ENCODE data around the gene HBG1. TPM values are rescaled to one million over a fixed set of nuclear protein-coding genes. Genes with fewer than 3 reads are reported as not detected.

The HBG1 gene
- total and polyA plus RNA-seq, 5 donors: not detected

- DNase-seq (no peak), ATAC-seq (no peak)
- WGBS: 71% methylated on average over 6 of the region's 6 CpGs
Measured at GRCh38 chr11:5224538-5225479, 24.8 kb downstream of the HBG1 start.

GRCh38 chr11:5223686-5224085, 26.0 kb downstream of the HBG1 start:
- intact Hi-C loops (cut with DNase I): no loop called here
- H3K9me3 ChIP-seq (ENCODE audit: control insufficient read depth, low read length): no peaks in the 10 kb centered on the region
- ATAC-seq (no peak), DNase-seq (no peak)
- no peak overlapping the region for H3K27ac ChIP-seq (ENCODE audit: low read length)
- H3K4me3 ChIP-seq (ENCODE audit: low read length): no peak overlapping the region
- no peaks in the 10 kb centered on the region for H3K27me3 ChIP-seq (ENCODE audit: control insufficient read depth, insufficient read depth)
- no peaks in the 10 kb centered on the region for H3K4me1 ChIP-seq (ENCODE audit: control insufficient read depth, insufficient read depth, low read length)
- 63% methylated on average over 1 of the region's 1 CpG for WGBS

More at GRCh38 chr11:5224538-5225479, 24.8 kb downstream of the HBG1 start:
- intact Hi-C loops (cut with DNase I): no loop called here
- no peak overlapping the region for H3K4me3 ChIP-seq (ENCODE audit: low read length)
- H3K4me1 ChIP-seq (ENCODE audit: control insufficient read depth, insufficient read depth, low read length): no peaks in the 10 kb centered on the region
- no peaks in the 10 kb centered on the region for H3K9me3 ChIP-seq (ENCODE audit: control insufficient read depth, low read length)
- no peaks in the 10 kb centered on the region for H3K27me3 ChIP-seq (ENCODE audit: control insufficient read depth, insufficient read depth)
- no peak overlapping the region for H3K27ac ChIP-seq (ENCODE audit: low read length)

GRCh38 chr11:5223146-5223545, 26.5 kb downstream of the HBG1 start:
- intact Hi-C loops (cut with DNase I): no loop called here
- DNase-seq: no peak
- H3K4me3 ChIP-seq (ENCODE audit: low read length): no peak overlapping the region
- no peaks in the 10 kb centered on the region for H3K27me3 ChIP-seq (ENCODE audit: control insufficient read depth, insufficient read depth)
- H3K4me1 ChIP-seq (ENCODE audit: control insufficient read depth, insufficient read depth, low read length): no peaks in the 10 kb centered on the region
- ATAC-seq: no peak
- no peak overlapping the region for H3K27ac ChIP-seq (ENCODE audit: low read length)
- H3K9me3 ChIP-seq (ENCODE audit: control insufficient read depth, low read length): no peaks in the 10 kb centered on the region
- 88% methylated on average over 6 of the region's 6 CpGs for WGBS

GRCh38 chr11:5210376-5210885, 39.2 kb downstream of the HBG1 start:
- Histone ChIP-seq H3K4me3 (ENCODE audit: low read length) (no peak overlapping the region), H3K27ac (ENCODE audit: low read length) (no peak overlapping the region), H3K9me3 (ENCODE audit: control insufficient read depth, low read length) (no peaks in the 10 kb centered on the region), H3K4me1 (ENCODE audit: control insufficient read depth, insufficient read depth, low read length) (no peaks in the 10 kb centered on the region), H3K27me3 (ENCODE audit: control insufficient read depth, insufficient read depth) (no peaks in the 10 kb centered on the region)
- 59% methylated on average over 7 of the region's 7 CpGs for WGBS
- intact Hi-C loops (cut with DNase I): no loop called here
- ATAC-seq (no peak), DNase-seq (no peak)

- 22% methylated on average over 1 of the region's 1 CpG for WGBS
- Histone ChIP-seq H3K27me3 (ENCODE audit: control insufficient read depth, insufficient read depth) (no peaks in the 10 kb centered on the region), H3K27ac (ENCODE audit: low read length) (no peak overlapping the region), H3K4me3 (ENCODE audit: low read length) (no peak overlapping the region), H3K4me1 (ENCODE audit: control insufficient read depth, insufficient read depth, low read length) (no peaks in the 10 kb centered on the region), H3K9me3 (ENCODE audit: control insufficient read depth, low read length) (no peaks in the 10 kb centered on the region)
- DNase-seq: no peak
- intact Hi-C loops (cut with DNase I): loop anchor here in 1 of 4 donors (2.0 kb wide), 1 partner anchor 176 kb away; no protein-coding TSS in a partner anchor
- ATAC-seq: no peak
Measured at GRCh38 chr11:5204787-5205186, 44.9 kb downstream of the HBG1 start.

- Histone ChIP-seq H3K4me1 (ENCODE audit: control insufficient read depth, insufficient read depth, low read length) (no peaks in the 10 kb centered on the region), H3K27ac (ENCODE audit: low read length) (no peak overlapping the region), H3K9me3 (ENCODE audit: control insufficient read depth, low read length) (no peaks in the 10 kb centered on the region), H3K27me3 (ENCODE audit: control insufficient read depth, insufficient read depth) (no peaks in the 10 kb centered on the region), H3K4me3 (ENCODE audit: low read length) (no peak overlapping the region)
- DNase-seq (no peak), ATAC-seq (no peak)
- 73% methylated on average over 2 of the region's 2 CpGs for WGBS
- intact Hi-C loops (cut with DNase I): no loop called here
Measured at GRCh38 chr11:5203366-5203765, 46.3 kb downstream of the HBG1 start.

- no peak for DNase-seq
- WGBS: 68% methylated on average over 1 of the region's 1 CpG
- no peak within 1 kb of the TSS for H3K27ac ChIP-seq (ENCODE audit: low read length)
- H3K27me3 ChIP-seq (ENCODE audit: control insufficient read depth, insufficient read depth): no peaks in the 10 kb centered on the region
- no peaks in the 10 kb centered on the region for H3K9me3 ChIP-seq (ENCODE audit: control insufficient read depth, low read length)
- H3K4me3 ChIP-seq (ENCODE audit: low read length): no peak within 1 kb of the TSS
- no peak for ATAC-seq
- no peaks in the 10 kb centered on the region for H3K4me1 ChIP-seq (ENCODE audit: control insufficient read depth, insufficient read depth, low read length)
- intact Hi-C loops (cut with DNase I): no loop called here
Measured at GRCh38 chr11:5200582-5200981, 49.1 kb downstream of the HBG1 start, which contains the start of gene OR51V1. Gene OR51V1, minus strand, starts transcription at chr11:5200682. Its CDS starts 0 bp downstream, at chr11:5200682.

GRCh38 chr11:5198285-5198684, 51.4 kb downstream of the HBG1 start:
- Histone ChIP-seq H3K27ac (ENCODE audit: low read length) (no peak overlapping the region), H3K9me3 (ENCODE audit: control insufficient read depth, low read length) (no peaks in the 10 kb centered on the region), H3K27me3 (ENCODE audit: control insufficient read depth, insufficient read depth) (no peaks in the 10 kb centered on the region), H3K4me1 (ENCODE audit: control insufficient read depth, insufficient read depth, low read length) (no peaks in the 10 kb centered on the region), H3K4me3 (ENCODE audit: low read length) (no peak overlapping the region)
- no peak for ATAC-seq
- intact Hi-C loops (cut with DNase I): no loop called here
- DNase-seq: no peak

Other genes starting within 250 kb of the HBG1 start
- gene OR52J3, start 203.3 kb downstream of the HBG1 start, total RNA-seq: not detected
- gene OR52J3, start 203.3 kb downstream of the HBG1 start, polyA plus RNA-seq: not detected
- gene OR52E2, start 190.2 kb downstream of the HBG1 start, total RNA-seq: not detected
- not detected for gene OR52E2, start 190.2 kb downstream of the HBG1 start, polyA plus RNA-seq
- not detected for gene OR52E1, start 180.3 kb downstream of the HBG1 start, total RNA-seq
- not detected for gene OR52E1, start 180.3 kb downstream of the HBG1 start, polyA plus RNA-seq
- gene OR52A5, start 111.5 kb downstream of the HBG1 start, total RNA-seq: not detected
- not detected for gene OR52A5, start 111.5 kb downstream of the HBG1 start, polyA plus RNA-seq
- not detected for gene OR52A1, start 95.1 kb downstream of the HBG1 start, total RNA-seq
- gene OR52A1, start 95.1 kb downstream of the HBG1 start, polyA plus RNA-seq: not detected
- gene OR51V1, start 49.2 kb downstream of the HBG1 start, total RNA-seq: not detected
- gene OR51V1, start 49.2 kb downstream of the HBG1 start, polyA plus RNA-seq: not detected
- 100 to 1,000 TPM in 2 of 4 donors, 10 to 100 TPM in 2; 63.4 to 190 (median 100) TPM for gene HBB, start 22.8 kb downstream of the HBG1 start, total RNA-seq
- gene HBB, start 22.8 kb downstream of the HBG1 start, polyA plus RNA-seq: 3.0 TPM
- not detected for gene HBD, start 15.4 kb downstream of the HBG1 start, total RNA-seq
- not detected for gene HBD, start 15.4 kb downstream of the HBG1 start, polyA plus RNA-seq
- 1 to 10 TPM in 1 of 4 donors, under 1 TPM in 1, not detected in 2; 0.44 to 1.1 TPM for gene HBG2, start 4.9 kb upstream of the HBG1 start, total RNA-seq
- gene HBG2, start 4.9 kb upstream of the HBG1 start, polyA plus RNA-seq: 0.27 TPM
- gene HBE1, start 20.1 kb upstream of the HBG1 start, total RNA-seq: not detected
- gene HBE1, start 20.1 kb upstream of the HBG1 start, polyA plus RNA-seq: 0.11 TPM
- not detected for gene OR51B4, start 52.1 kb upstream of the HBG1 start, total RNA-seq
- not detected for gene OR51B4, start 52.1 kb upstream of the HBG1 start, polyA plus RNA-seq
- gene OR51B2, start 74.4 kb upstream of the HBG1 start, total RNA-seq: not detected
- gene OR51B2, start 74.4 kb upstream of the HBG1 start, polyA plus RNA-seq: not detected
- under 1 TPM in 1 of 4 donors, not detected in 3; 0.33 TPM for gene OR51B5, start 93.7 kb upstream of the HBG1 start, total RNA-seq
- 0.14 TPM for gene OR51B5, start 93.7 kb upstream of the HBG1 start, polyA plus RNA-seq
- not detected for gene OR51B6, start 101.7 kb upstream of the HBG1 start, total RNA-seq
- not detected for gene OR51B6, start 101.7 kb upstream of the HBG1 start, polyA plus RNA-seq
- not detected for gene OR51M1, start 134.0 kb upstream of the HBG1 start, total RNA-seq
- gene OR51M1, start 134.0 kb upstream of the HBG1 start, polyA plus RNA-seq: not detected
- not detected for gene OR51Q1, start 172.3 kb upstream of the HBG1 start, total RNA-seq
- not detected for gene OR51Q1, start 172.3 kb upstream of the HBG1 start, polyA plus RNA-seq
- not detected for gene OR51I1, start 191.7 kb upstream of the HBG1 start, total RNA-seq
- gene OR51I1, start 191.7 kb upstream of the HBG1 start, polyA plus RNA-seq: not detected
- not detected for gene OR51I2, start 199.5 kb upstream of the HBG1 start, total RNA-seq
- gene OR51I2, start 199.5 kb upstream of the HBG1 start, polyA plus RNA-seq: not detected
- gene OR52D1, start 238.8 kb upstream of the HBG1 start, total RNA-seq: not detected
- not detected for gene OR52D1, start 238.8 kb upstream of the HBG1 start, polyA plus RNA-seq

All from right cardiac atrium (tissue), 5 donors.